Measurements from ENCODE around the gene HIC2. TPM values are rescaled to one million over a fixed set of nuclear protein-coding genes. Genes with fewer than 3 reads are reported as not detected.

The HIC2 gene
- total and polyA plus RNA-seq, 9 of the 15 experiments (the other 6 are each of a cell fraction or from before 2014, with no cell fraction given), result 1.7 to 117 (median 35.5) TPM

DNA sequence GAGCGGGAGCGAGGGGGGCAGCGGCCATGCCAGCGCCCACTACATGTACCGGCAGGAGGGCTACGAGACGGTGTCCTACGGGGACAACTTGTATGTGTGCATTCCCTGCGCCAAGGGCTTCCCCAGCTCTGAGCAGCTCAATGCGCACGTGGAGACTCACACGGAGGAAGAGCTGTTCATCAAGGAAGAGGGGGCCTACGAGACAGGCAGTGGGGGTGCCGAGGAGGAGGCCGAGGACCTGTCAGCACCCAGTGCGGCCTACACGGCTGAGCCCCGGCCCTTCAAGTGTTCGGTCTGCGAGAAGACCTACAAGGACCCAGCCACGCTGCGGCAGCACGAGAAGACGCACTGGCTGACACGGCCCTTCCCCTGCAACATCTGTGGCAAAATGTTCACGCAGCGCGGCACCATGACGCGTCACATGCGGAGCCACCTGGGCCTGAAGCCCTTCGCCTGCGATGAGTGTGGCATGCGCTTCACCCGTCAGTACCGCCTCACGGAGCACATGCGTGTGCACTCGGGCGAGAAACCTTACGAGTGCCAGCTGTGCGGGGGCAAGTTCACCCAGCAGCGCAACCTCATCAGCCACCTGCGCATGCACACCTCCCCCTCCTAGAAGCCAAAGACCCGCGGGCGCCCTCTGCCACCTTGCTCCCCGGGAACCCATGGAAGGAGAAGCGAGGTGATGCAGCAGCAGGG lies 29.1 kb downstream of the HIC2 start:
- POLR2A ChIA-PET, result interaction anchor here (0.7 to 1.4 kb wide), 3 partner anchors 9 to 1592 kb away, joined by 3 to 7 read pairs (median 4); partner anchors contain the start of genes GNB1L and RTL10
- no peak for ATAC-seq
- TF ChIP-seq SRF (CRISPR knock-in tag; IDR thresholded peaks at IDR 0.05), result no peak
- TF ChIP-seq KAT2B (IDR thresholded peaks at IDR 0.05; ENCODE audit: low read depth, low read length), result peak; percentile 17
- TF ChIP-seq, protein P1, sequence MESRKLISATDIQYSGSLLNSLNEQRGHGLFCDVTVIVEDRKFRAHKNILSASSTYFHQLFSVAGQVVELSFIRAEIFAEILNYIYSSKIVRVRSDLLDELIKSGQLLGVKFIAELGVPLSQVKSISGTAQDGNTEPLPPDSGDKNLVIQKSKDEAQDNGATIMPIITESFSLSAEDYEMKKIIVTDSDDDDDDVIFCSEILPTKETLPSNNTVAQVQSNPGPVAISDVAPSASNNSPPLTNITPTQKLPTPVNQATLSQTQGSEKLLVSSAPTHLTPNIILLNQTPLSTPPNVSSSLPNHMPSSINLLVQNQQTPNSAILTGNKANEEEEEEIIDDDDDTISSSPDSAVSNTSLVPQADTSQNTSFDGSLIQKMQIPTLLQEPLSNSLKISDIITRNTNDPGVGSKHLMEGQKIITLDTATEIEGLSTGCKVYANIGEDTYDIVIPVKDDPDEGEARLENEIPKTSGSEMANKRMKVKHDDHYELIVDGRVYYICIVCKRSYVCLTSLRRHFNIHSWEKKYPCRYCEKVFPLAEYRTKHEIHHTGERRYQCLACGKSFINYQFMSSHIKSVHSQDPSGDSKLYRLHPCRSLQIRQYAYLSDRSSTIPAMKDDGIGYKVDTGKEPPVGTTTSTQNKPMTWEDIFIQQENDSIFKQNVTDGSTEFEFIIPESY (CRISPR knock-in tag; IDR thresholded peaks at IDR 0.05), result peak; percentile 96
- no peak for TF ChIP-seq HMG20A (CRISPR knock-in tag; conservative IDR thresholded peaks at IDR 0.05)
- peak; percentile 77 for TF ChIP-seq WHSC1 (IDR thresholded peaks at IDR 0.05; ENCODE audit: low read length)
- peak; percentile 5 for TF ChIP-seq ZNF146 (CRISPR knock-in tag; IDR thresholded peaks at IDR 0.05; ENCODE audit: unreplicated experiment)
- TF ChIP-seq ZFP36 (IDR thresholded peaks at IDR 0.05; ENCODE audit: low read depth, low read length, partially characterized antibody), result no peak
- TF ChIP-seq, protein P2, sequence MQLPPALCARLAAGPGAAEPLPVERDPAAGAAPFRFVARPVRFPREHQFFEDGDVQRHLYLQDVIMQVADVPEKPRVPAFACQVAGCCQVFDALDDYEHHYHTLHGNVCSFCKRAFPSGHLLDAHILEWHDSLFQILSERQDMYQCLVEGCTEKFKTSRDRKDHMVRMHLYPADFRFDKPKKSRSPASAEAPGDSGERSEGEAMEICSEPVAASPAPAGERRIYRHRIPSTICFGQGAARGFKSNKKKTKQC (CRISPR knock-in tag; IDR thresholded peaks at IDR 0.05), result peak; percentile 78; the same call in 1 of the 2 replicates
- 0 out of 2 replicates have a peak, but pooled peaks have one; percentile 17 for TF ChIP-seq MYNN (IDR thresholded peaks at IDR 0.05)
- TF ChIP-seq MYNN (CRISPR knock-in tag; IDR thresholded peaks at IDR 0.05), result no peak
- TF ChIP-seq ZNF696 (CRISPR knock-in tag; conservative IDR thresholded peaks at IDR 0.05), result no peak
- peak; percentile 60; the same call in 1 of the 2 replicates for TF ChIP-seq RBM14 (IDR thresholded peaks at IDR 0.05; ENCODE audit: borderline replicate concordance, insufficient read depth, low read depth, low read length)
- TF ChIP-seq KDM1A (IDR thresholded peaks at IDR 0.05), result no peak
- TF ChIP-seq, protein P3, sequence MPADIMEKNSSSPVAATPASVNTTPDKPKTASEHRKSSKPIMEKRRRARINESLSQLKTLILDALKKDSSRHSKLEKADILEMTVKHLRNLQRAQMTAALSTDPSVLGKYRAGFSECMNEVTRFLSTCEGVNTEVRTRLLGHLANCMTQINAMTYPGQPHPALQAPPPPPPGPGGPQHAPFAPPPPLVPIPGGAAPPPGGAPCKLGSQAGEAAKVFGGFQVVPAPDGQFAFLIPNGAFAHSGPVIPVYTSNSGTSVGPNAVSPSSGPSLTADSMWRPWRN (IDR thresholded peaks at IDR 0.05; ENCODE audit: low read depth), result no peak
- TF ChIP-seq KLF13 (tag; IDR thresholded peaks at IDR 0.05; ENCODE audit: borderline replicate concordance, low read depth), result peak; percentile 24; the same call in 1 of the 2 replicates
- TF ChIP-seq CBX3 (IDR thresholded peaks at IDR 0.05; ENCODE audit: borderline replicate concordance in 1 of 2, low read length in 2 of 2), result peak in 1 of 2 experiments; percentile 15; a peak in 1 of 3 replicates
- 0 out of 4 replicates have a peak, but pooled peaks of 1 of the 2 experiments have one; percentile 32 for TF ChIP-seq SIN3A (IDR thresholded peaks at IDR 0.05; ENCODE audit: borderline replicate concordance in 2 of 2, control insufficient read depth in 1 of 2, low read depth in 2 of 2, low read length in 2 of 2)
- 0 out of 2 replicates have a peak, but pooled peaks have one; percentile 74 for TF ChIP-seq FOXP1 (CRISPR knock-in tag; IDR thresholded peaks at IDR 0.05)
- no peak for TF ChIP-seq NCOA2 (IDR thresholded peaks at IDR 0.05; ENCODE audit: partially characterized antibody in 2 of 2)

More for the DNA sequence above, 29.1 kb downstream of the HIC2 start:
- intact Hi-C loops (cut with micrococcal nuclease) (no loop called here), in situ Hi-C loops (cut with MboI) (no loop called here)
- DNase-seq (ENCODE audit: extremely low read depth in 1 of 4, low spot score in 3 of 4) (no peak), FAIRE-seq (no peak)
- H3K4me2 ChIP-seq (ENCODE audit: insufficient read depth, low read length), result no peak overlapping the region
- H3K9me3 ChIP-seq (replicated peaks; ENCODE audit: control insufficient read depth, insufficient read depth, low read depth, low read length), result no peaks in the 10 kb centered on the region
- whole genome bisulfite sequencing (ENCODE audit: insufficient coverage, low coverage, missing lambda C conversion rate), result 95% methylated on average over 49 of the region's 49 CpGs
- no TSS peak for BruUV-seq (replicated peaks)
- peaks cover 0 to 77% of the 10 kb centered on the region in 2 experiments; a peak in 3 of 5 replicates for H3K4me1 ChIP-seq (replicated peaks in 1 of 2; ENCODE audit: control insufficient read depth in 2 of 2, insufficient read depth in 2 of 2, low read length in 2 of 2)
- no peaks in the 10 kb centered on the region for H3K27me3 ChIP-seq (ENCODE audit: control insufficient read depth in 2 of 2, insufficient read depth in 2 of 2, low read length in 2 of 2)
- H2AFZ ChIP-seq (ENCODE audit: low read depth, low read length), result no peak overlapping the region
- peaks cover 70% of the 10 kb centered on the region for H4K20me1 ChIP-seq (replicated peaks; ENCODE audit: control insufficient read depth, insufficient read depth, low read length)
- H3K4me3 ChIP-seq, result no peak overlapping the region
- CTCF ChIA-PET (ENCODE audit: low intra/inter-chr PET ratio), result no interaction called here
- H3K36me3 ChIP-seq (ENCODE audit: control insufficient read depth, insufficient read depth, low read length), result peaks cover 79% of the 10 kb centered on the region
- H3K79me2 ChIP-seq (ENCODE audit: control insufficient read depth, insufficient read depth, low read length), result peaks cover 43% of the 10 kb centered on the region
- H3K9ac ChIP-seq (ENCODE audit: insufficient read depth in 1 of 2, low read depth in 2 of 2, low read length in 2 of 2), result peak overlapping the region in 1 of 2 experiments; percentile 73; a peak in 2 of 4 replicates
- peaks cover 23% of the 10 kb centered on the region for H3K9me1 ChIP-seq (ENCODE audit: control insufficient read depth, insufficient read depth, low read length)
- no peak overlapping the region for H3K27ac ChIP-seq (ENCODE audit: extremely low read depth, low read depth, low read length)

All from K562 (cell line).